Measurements from ENCODE around the gene MRGPRX3.

DNA sequence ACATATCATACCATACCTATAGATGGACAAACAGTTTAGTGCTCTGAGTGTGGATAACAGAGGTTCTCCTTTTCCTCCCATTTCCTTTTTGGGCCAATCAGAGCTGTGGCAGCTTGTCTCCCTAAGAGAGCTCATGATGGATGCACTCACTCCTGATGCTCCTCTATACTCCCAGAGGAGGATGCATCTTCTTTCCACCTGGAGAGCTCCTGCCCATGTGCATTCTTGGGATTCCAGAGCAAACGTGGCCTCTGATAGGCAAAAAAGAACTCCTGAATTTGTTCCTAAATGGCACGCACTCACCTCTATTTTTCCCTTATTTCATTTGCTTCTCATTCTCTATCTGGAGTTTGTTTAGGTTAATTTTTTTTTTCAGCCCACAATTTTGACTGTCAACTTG, 2.9 kb downstream of the MRGPRX3 start:
- TF ChIP-seq, protein P1, sequence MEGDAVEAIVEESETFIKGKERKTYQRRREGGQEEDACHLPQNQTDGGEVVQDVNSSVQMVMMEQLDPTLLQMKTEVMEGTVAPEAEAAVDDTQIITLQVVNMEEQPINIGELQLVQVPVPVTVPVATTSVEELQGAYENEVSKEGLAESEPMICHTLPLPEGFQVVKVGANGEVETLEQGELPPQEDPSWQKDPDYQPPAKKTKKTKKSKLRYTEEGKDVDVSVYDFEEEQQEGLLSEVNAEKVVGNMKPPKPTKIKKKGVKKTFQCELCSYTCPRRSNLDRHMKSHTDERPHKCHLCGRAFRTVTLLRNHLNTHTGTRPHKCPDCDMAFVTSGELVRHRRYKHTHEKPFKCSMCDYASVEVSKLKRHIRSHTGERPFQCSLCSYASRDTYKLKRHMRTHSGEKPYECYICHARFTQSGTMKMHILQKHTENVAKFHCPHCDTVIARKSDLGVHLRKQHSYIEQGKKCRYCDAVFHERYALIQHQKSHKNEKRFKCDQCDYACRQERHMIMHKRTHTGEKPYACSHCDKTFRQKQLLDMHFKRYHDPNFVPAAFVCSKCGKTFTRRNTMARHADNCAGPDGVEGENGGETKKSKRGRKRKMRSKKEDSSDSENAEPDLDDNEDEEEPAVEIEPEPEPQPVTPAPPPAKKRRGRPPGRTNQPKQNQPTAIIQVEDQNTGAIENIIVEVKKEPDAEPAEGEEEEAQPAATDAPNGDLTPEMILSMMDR (IDR thresholded peaks at IDR 0.05): no peak
- TF ChIP-seq POLR2A (IDR thresholded peaks at IDR 0.05): no peak
